GM12872 (cell line): ENCODE results near the gene LCN12.

Experiments used
- CTCF ChIP-seq: IDR thresholded peaks from 3 replicates; pipeline ENCODE4 v1.5.1; 2011; ENCODE audit warnings: low read depth, mild to moderate bottlenecking, low read length, moderate library complexity; ENCODE audit not compliant: insufficient read depth

LCN12 gene

GRCh38 chr9:136980669-136981478 is 28.8 kb downstream of the LCN12 start:
- no peak for TF ChIP-seq CTCF

GRCh38 chr9:136981588-136982231 is 29.6 kb downstream of the LCN12 start:
- TF ChIP-seq CTCF, result no peak

GRCh38 chr9:136982232-136983051 is 30.4 kb downstream of the LCN12 start, which contains the start of gene LCNL1:
Gene LCNL1, plus strand, starts transcription at chr9:136982993. Its CDS starts 594 bp downstream, at chr9:136983587.
- no peak for TF ChIP-seq CTCF

GRCh38 chr9:136983167-136983566 is 31.1 kb downstream of the LCN12 start:
- TF ChIP-seq CTCF, result no peak

- TF ChIP-seq CTCF, result no peak
Measured at GRCh38 chr9:136983656-136984314, 31.7 kb downstream of the LCN12 start.

GRCh38 chr9:136984464-136985026 is 32.5 kb downstream of the LCN12 start:
- no peak for TF ChIP-seq CTCF
